CD4-positive, alpha-beta T cell treated with Interleukin-6 at 100 ng/mL for 8 hours (primary cell): ENCODE data around the gene IL17A.

Source experiments
- DNase-seq: peaks from one replicate; pipeline ENCODE4 v3.0.0-alpha.2; 2020; ENCODE audit warnings: mixed read lengths, low spot score

IL17A gene

DNA sequence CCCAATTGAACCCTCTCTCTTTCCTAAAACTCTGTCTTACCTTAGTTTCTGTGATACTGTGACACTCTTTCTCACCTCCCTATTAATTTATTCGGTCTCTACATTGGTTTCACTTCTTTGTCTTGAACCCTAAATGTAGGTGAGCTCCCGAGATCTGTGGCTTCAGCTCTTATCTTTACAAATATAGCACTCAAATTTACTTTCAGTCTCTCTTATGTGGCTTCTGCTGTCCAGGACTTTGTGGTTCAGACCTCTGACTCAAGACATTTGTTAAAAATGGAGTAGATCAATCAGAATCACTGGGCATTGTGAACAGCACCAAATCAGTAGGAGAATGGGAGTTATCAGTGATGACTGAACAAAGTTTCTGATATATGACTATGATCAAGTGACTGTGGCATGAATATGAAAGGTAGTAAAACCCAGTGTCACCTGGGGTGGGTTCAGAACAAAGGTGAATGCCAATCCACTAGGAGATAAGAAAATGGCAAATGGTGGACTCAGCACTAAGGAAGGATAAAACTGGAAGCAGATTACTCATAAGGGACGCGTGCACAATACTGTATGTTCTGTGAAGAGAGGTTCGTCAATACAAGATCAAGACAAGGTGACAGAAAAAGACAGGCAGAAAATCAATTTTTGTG lies 30.9 kb downstream of the IL17A start:
- DNase-seq = no peak

DNA sequence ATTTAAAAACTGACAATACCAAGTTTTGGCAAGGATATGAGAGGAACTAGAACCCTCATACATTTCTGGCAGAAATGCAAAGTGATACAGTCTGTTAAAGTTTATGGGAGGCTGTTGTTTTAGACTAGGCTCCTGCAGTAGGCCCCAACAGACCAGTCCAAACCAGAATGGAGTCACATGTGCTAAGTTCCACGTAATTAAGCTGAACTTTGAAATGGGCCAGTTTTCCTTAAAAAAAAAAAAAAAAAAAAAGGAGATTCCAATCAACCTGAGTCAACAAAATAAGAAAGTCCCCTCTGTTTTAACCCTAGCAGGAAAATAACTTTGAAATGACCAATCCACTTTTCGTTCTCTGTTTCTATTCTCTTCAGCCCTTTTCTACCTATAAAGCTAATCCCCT lies 31.6 kb downstream of the IL17A start:
- DNase-seq = no peak

DNA sequence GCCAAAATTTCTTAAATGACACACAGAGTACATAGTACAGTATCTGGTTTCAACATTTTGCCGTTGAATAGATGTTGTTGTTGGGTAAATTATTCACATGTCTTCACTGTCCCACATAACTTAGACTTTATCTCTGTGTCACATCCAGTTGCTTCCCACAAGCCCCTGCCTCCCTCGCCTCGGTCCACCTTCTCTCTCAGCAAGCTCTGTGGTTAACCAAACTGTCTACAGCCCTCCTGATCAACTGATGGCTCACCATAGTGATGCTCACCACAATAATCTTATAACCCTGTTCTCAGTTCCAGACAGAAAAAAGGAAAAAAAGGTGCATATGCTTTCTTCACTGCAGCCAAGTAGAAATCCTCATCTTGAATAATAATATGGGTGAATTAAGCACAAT lies 35.1 kb downstream of the IL17A start:
- DNase-seq = no peak

DNA sequence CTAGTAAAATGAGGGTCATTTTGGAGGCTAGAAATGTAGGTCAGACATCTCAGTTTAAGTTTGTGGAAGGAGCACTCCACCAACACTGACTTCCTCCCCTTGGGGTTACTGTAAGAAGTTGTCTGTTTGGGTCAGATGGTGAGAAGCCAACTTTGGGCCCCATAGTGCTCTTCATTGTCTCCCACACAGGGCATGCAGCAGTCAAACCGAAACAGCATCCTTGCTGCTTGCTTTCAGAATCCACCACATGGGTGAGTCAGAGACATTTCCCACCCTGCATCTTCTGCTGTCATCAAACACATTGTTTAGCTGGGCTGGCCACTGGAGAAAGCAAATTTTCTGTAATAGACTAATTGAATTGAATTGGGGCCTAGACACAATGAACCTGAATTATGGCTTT lies 41.3 kb downstream of the IL17A start:
- no peak for DNase-seq

DNA sequence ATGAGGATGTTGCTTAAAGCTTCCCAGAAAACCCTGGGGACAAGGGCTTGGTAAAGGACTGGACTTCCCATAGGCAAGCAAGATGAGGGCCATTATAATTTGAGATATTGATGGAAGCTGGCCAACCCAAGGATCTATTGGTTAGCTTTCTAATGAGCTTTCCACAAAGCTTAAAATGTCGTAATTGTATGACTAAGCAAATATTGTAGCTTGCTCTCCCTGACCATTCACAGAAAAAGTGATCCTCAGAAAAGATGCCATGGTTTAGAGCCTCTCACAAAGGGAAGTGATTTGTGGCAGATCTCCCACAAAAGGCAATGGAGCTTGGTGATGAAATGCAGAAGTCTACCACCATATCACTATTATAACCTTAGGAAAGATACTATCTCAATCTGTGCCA lies 44.5 kb downstream of the IL17A start:
- no peak for DNase-seq

DNA sequence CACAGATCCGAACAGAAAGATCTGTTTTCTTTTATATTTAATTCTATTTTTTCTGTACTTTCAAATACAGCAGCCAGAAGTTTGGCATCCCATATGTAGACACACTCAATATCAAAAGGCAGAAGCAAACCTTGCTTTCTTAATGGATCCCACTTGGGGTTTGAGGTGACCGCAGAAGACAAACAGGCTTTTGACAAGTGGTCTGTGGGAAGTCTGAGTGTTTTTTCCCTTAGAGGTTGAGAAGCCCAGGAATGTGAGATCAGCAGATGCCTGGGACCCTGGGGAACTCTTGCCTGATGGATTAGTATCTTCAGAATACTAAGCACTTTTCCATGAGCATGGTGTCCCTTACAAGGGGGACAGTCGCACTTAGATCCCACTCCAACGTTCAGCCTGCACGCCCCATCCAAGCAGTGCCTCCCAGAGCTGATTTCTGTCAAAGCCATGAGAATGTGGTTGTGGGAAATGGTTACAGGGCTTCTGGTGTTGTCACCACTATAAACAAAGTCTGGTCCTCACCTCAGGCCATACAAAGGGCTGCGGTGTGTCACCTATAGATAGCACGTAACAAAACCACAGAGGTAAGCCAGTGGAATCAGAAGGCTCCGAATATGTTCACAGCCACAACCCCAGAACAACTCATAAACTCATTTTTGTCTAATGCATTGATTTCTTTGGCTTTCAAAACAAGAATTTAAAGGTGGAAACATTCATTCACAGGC lies 45.4 kb downstream of the IL17A start:
- DNase-seq = no peak

DNA sequence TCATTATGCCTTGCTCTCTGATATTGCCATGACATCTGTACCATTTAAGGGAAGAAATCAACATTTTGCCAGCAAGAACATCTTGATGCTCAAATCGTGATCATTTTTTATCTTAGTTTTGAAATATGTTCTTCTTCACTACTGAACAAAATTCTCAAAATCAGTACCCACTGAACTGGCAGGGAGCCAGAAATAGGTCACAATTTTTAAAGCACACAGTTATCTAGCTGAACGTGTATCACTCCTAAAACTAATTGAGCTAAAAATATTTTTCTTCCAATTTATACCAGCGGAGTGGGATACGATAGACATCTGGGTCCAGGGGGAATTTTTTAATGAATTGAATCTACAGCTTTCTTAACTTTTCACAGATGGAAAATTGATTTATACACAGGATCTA lies 46.8 kb downstream of the IL17A start:
- DNase-seq = no peak

DNA sequence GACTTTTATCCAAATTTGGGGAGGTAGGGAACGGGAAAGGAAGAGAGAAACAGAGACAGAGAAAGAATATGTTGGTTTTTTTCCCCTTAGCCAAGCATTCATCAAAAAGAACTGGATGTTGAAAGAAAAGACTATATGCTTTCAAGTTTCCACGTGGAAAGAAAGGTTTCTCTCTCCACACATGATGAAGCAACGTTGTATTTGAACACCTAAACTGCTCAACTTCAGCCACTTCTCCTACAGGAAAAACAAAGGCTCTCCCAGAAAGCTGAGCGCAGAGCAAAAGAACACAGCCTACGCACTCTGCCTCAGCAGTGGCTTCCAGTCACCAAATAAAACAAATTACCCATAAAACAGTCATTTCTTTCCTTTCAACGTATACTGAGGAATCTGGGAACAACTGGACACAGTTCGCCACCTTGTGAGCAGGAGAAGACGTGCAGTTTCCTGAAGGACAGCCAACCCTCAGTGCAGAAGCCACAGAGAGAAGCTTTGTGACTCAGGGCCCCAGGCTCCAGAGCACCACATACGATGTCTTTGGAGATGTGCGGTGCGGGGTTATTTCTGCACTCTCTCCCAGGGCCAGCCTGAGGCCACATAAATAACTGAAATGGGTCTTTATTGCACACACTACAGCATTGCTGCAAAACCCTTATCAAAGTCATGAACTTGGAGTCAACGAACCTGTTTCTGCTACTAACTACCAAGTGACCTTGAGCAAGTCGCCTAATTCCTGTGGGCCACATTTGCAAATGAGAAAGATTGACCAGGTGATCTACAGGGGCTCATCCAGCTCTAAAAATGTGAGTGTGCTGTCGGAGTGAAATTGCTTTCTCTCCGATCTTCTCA lies 48.0 kb downstream of the IL17A start:
- no peak for DNase-seq
